ENCODE measurements around the gene ACD.
"Not testable (repeated sequence)": the region's sequence is repeated elsewhere in the genome, so short reads cannot be mapped to it uniquely, and the experiment has no call there.

Gene ACD

GRCh38 chr16:67659675-67660563, at the start of gene ACD:
ACD (minus strand) TSS chr16:67660260; CDS start chr16:67660220, 40 bp downstream.
- TF ChIP-seq GATA1 (IDR thresholded peaks at IDR 0.05; ENCODE audit: low read depth, low read length) (no peak), POLR2A (IDR thresholded peaks at IDR 0.05; ENCODE audit: low read length) (peak; percentile 90)
- DNase-seq: peak; percentile 92 to 95

- no peak for TF ChIP-seq POLR2A (IDR thresholded peaks at IDR 0.05; ENCODE audit: low read length)
- TF ChIP-seq GATA1 (IDR thresholded peaks at IDR 0.05; ENCODE audit: low read depth, low read length): no peak
- DNase-seq: no peak
Observed at GRCh38 chr16:67709050-67709449, 49.0 kb upstream of the ACD start.

GRCh38 chr16:67708368-67708771, 48.3 kb upstream of the ACD start:
- DNase-seq: no peak
- no peak for TF ChIP-seq POLR2A (IDR thresholded peaks at IDR 0.05; ENCODE audit: low read length)
- TF ChIP-seq GATA1 (IDR thresholded peaks at IDR 0.05; ENCODE audit: low read depth, low read length): no peak

GRCh38 chr16:67707790-67708189, 47.7 kb upstream of the ACD start:
- TF ChIP-seq GATA1 (IDR thresholded peaks at IDR 0.05; ENCODE audit: low read depth, low read length) (no peak), POLR2A (IDR thresholded peaks at IDR 0.05; ENCODE audit: low read length) (no peak)
- DNase-seq: no peak

GRCh38 chr16:67707210-67707609, 47.1 kb upstream of the ACD start:
- no peak for DNase-seq
- TF ChIP-seq POLR2A (IDR thresholded peaks at IDR 0.05; ENCODE audit: low read length): no peak
- no peak for TF ChIP-seq GATA1 (IDR thresholded peaks at IDR 0.05; ENCODE audit: low read depth, low read length)

- TF ChIP-seq GATA1 (IDR thresholded peaks at IDR 0.05; ENCODE audit: low read depth, low read length): no peak
- TF ChIP-seq POLR2A (IDR thresholded peaks at IDR 0.05; ENCODE audit: low read length): no peak
- DNase-seq: no peak
Observed at GRCh38 chr16:67704110-67704509, 44.0 kb upstream of the ACD start.

- DNase-seq: no peak
- no peak for TF ChIP-seq GATA1 (IDR thresholded peaks at IDR 0.05; ENCODE audit: low read depth, low read length)
- TF ChIP-seq POLR2A (IDR thresholded peaks at IDR 0.05; ENCODE audit: low read length): no peak
Observed at GRCh38 chr16:67703626-67704025, 43.6 kb upstream of the ACD start.

- DNase-seq: no peak
Observed at GRCh38 chr16:67702130-67702529, 42.1 kb upstream of the ACD start.

GRCh38 chr16:67701420-67701819, 41.4 kb upstream of the ACD start:
- TF ChIP-seq GATA1 (IDR thresholded peaks at IDR 0.05; ENCODE audit: low read depth, low read length): no peak
- TF ChIP-seq POLR2A (IDR thresholded peaks at IDR 0.05; ENCODE audit: low read length): no peak
- no peak for DNase-seq

More at GRCh38 chr16:67702130-67702529, 42.1 kb upstream of the ACD start:
- TF ChIP-seq POLR2A (IDR thresholded peaks at IDR 0.05; ENCODE audit: low read length) (no peak), GATA1 (IDR thresholded peaks at IDR 0.05; ENCODE audit: low read depth, low read length) (no peak)

- TF ChIP-seq GATA1 (IDR thresholded peaks at IDR 0.05; ENCODE audit: low read depth, low read length) (no peak), POLR2A (IDR thresholded peaks at IDR 0.05; ENCODE audit: low read length) (no peak)
- DNase-seq: peak in 1 of 2 experiments; percentile 17
Observed at GRCh38 chr16:67699265-67699664, 39.2 kb upstream of the ACD start.

GRCh38 chr16:67697422-67698185, 37.5 kb upstream of the ACD start:
- TF ChIP-seq POLR2A (IDR thresholded peaks at IDR 0.05; ENCODE audit: low read length) (no peak), GATA1 (IDR thresholded peaks at IDR 0.05; ENCODE audit: low read depth, low read length) (no peak)
- DNase-seq: no peak

GRCh38 chr16:67694611-67695010, 34.6 kb upstream of the ACD start:
- no peak for DNase-seq
- no peak for TF ChIP-seq POLR2A (IDR thresholded peaks at IDR 0.05; ENCODE audit: low read length)
- no peak for TF ChIP-seq GATA1 (IDR thresholded peaks at IDR 0.05; ENCODE audit: low read depth, low read length)

GRCh38 chr16:67693517-67694285, 33.6 kb upstream of the ACD start:
- not testable (repeated sequence) for DNase-seq

Measured in erythroblast (primary cell).